ENCODE results near the gene IRF3.
A peak's percentile ranks its signal among the peaks of the same experiment; 100 is the strongest.

IRF3 gene

GRCh38 chr19:49667473-49667872 lies 1.8 kb upstream of the IRF3 start:
- DNase-seq: no peak

- DNase-seq: no peak
These were observed 425 bp upstream of the IRF3 start for GRCh38 chr19:49666120-49666444.

GRCh38 chr19:49665036-49665350 lies 664 bp downstream of the IRF3 start:
- no peak for DNase-seq

DNA sequence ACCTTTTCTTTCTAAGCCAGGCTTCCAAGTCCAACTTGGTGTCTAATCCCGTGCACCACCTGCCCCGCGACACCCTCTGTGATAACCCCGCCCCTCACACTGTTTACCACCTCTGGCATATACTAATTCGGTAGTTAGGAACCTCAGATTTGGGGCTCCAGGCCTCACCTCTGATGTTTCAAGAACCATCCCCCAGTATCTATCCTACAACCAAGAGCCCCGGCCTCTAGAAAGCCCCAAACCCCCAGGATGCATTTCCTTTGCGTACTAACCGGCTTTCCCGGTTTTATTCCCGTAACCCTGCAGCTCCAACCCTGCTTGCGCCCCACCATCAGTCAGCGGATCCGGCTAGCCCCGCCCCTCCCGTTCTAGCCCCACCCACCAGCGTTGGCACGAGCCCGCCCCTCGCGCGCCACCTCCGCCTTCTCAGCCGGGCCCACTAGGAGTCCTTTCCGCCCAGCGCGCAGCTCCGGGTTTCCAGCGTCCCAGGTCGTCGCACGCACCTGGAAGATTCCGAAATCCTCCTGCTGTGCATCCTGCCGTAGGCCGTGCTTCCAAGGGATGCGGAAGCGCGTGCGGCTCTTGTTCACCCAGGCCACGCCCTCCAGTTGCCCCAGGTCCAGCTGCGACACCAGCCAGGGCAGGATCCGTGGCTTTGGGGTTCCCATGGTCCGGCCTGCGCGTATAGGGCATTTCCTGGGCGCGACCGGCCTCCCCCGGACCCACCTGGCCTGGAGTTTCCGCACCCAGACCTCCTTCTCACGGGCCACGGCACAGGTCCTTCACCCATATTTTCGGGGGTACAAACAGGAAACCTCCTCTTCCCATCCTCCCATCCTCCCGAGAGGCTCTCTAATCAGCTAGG lies 1.3 kb downstream of the IRF3 start:
- DNase-seq: peak; percentile 84 to 91

DNA sequence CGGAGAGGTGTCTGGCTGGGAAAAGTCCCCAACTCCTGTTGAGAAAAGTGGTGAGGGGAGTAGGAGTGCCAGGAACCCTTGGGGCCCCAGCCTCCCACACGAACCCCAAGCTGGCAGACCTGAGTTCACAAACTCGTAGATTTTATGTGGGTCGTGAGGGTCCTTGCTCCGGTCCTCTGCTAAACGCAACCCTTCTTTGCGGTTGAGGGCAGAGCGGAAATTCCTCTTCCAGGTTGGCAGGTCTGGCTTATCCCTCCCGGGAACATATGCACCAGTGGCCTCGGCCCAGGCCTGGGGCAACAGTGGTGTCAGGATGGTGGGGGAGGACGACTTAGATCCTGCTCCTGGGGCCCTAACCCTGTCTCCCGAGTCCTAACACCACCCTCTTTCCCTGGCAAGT lies 2.4 kb downstream of the IRF3 start:
- DNase-seq: no peak

GRCh38 chr19:49662011-49662410 lies 3.6 kb downstream of the IRF3 start:
- no peak for DNase-seq

DNA sequence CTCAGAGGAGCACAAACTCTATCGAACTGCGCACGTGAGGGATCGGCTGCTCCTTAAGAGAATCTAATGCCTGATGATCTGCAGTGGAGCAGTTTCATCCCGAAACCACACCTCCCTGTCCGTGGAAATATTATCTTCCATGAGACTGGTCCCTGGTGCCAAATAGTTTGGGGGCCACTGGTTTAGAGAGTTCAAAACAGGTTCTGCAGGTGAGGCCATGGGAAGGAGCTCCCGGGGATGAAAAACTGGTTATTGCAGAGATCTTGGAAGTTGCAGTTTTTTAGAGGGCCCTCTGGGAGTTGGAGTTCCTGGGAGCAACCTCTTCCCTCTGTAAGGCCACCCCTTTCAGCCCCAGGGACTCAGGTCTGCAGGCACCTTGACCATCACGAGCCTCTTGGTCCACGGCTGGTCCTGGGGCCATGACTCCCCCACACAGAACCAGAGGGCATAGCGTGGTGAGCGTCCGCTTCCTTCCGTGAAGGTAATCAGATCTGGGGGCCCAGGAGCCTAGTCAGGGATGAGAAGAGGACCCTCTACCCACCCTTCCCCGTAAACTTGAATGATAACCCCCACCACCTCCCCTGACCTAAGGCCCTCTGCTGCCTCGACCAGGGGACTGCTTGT lies 5.2 kb downstream of the IRF3 start:
- DNase-seq: no peak

DNA sequence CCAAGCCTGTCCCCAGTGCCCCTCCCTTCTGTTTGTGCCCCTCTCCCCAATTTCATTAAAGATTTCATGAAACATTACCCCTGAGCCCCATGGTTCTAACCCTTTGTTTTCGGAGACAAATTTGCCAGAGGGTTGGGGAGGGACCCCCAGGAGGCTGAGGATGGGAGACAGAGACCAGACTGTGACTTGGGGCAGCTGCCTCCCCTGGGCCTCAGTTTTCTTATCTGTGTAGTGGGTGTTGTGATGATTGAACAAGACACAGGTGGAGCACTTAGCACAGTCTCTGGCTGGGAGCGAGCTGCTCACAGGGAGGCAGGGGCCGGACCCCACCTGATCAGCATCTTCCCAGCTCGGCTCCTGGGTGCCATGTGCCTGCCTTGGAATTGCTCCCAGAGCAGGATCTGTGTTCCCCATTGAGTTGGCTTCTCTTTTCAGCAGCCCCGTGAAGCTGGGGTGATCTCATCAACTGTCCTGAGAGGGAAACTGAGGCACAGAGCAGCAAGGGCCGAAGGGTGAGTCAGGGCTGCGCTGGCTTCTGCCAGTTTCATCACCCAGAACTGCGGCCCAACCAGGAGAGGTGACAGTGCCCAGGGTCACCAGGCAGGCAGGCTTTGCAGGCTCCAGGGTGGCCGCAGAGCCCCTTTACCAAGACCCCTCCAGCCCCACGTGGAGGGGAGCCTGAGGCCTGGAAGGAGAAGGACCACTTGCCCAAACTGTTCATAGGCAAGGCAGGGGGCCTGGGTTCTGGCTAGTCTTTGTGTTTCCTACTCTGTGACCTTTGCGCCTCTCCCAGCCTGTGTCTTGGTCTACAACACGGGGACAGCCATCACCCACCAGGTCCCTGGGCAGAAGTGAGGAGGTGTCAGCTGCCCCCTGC lies 6.9 kb downstream of the IRF3 start:
- DNase-seq: no peak

- no peak for DNase-seq
These were observed 7.5 kb downstream of the IRF3 start for GRCh38 chr19:49658139-49658517.

DNA sequence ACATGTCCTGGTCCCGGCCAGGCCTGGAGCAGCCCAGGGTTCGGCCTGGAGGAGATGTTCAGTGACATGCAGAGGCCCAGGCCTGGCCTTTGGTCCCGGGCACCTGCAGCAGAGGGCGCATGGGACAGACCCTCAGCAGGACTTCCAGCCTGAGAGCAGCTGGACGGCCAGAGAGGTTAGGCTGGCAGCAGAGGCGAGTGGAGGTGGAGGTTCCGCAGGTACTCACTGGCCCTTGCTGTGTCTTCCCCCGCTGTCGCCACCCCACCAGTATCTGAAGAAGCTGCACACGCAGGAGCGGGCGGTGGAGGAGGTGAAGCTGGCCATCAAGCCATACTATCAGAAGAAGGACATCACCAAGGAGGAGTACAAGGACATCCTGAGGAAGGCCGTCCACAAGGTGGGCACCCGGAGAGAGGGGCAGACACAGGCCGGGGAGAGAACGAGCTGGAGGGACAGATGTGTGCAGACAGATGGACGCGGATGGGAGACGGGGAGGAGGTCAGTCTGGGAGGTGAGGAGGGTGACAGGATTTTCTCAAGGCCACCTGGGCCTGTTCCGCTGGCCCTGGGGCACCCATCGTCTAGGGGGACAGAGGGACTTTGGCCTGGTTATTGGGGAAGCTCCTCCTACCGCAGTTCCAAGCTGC lies 8.0 kb downstream of the IRF3 start:
- DNase-seq: no peak

- no peak for DNase-seq
These were observed 9.1 kb downstream of the IRF3 start for GRCh38 chr19:49656456-49657109.

GRCh38 chr19:49655570-49656455 lies 9.8 kb downstream of the IRF3 start:
- DNase-seq: no peak

- no peak for DNase-seq
These were observed 11.1 kb downstream of the IRF3 start for GRCh38 chr19:49654581-49654980.

DNA sequence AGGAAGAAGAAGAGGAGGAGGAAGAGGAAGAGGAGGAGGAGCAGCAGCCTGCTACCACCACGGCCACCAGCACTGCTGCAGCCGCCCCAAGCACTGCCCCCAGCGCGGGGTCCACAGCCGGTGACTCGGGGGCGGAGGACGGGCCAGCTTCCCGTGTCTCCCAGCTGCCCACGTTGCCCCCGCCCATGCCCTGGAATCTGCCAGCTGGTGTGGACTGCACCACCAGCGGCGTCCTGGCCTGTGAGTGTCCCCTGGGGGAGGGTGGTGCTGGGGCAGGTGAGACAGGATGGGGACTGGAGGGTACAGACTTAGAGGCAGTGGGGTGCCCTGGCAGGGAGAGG lies 12.2 kb downstream of the IRF3 start:
- DNase-seq: no peak

- no peak for DNase-seq
These were observed 12.8 kb downstream of the IRF3 start for GRCh38 chr19:49652551-49653465.

DNA sequence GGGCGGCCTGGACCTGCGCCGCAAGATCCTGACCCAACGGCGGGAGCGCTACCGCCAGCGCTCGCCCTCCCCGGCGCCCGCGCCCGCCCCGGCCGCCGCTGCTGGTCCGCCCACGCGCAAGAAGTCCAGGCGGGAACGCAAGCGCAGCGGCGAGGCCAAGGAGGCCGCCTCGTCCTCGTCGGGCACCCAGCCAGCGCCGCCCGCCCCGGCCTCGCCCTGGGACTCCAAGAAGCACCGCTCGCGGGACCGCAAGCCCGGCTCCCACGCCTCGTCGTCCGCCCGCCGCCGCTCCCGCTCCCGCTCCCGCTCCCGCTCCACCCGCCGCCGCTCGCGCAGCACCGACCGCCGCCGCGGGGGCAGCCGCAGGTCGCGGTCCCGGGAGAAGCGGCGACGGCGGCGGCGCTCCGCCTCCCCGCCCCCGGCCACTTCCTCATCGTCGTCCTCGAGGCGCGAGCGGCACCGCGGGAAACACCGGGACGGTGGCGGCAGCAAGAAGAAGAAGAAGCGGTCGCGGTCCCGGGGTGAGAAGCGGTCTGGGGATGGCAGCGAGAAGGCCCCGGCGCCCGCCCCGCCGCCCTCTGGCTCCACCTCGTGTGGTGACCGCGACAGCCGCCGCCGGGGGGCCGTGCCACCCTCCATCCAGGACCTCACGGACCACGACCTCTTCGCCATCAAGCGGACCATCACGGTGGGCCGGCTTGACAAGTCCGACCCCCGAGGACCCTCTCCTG lies 13.7 kb downstream of the IRF3 start:
- no peak for DNase-seq

DNA sequence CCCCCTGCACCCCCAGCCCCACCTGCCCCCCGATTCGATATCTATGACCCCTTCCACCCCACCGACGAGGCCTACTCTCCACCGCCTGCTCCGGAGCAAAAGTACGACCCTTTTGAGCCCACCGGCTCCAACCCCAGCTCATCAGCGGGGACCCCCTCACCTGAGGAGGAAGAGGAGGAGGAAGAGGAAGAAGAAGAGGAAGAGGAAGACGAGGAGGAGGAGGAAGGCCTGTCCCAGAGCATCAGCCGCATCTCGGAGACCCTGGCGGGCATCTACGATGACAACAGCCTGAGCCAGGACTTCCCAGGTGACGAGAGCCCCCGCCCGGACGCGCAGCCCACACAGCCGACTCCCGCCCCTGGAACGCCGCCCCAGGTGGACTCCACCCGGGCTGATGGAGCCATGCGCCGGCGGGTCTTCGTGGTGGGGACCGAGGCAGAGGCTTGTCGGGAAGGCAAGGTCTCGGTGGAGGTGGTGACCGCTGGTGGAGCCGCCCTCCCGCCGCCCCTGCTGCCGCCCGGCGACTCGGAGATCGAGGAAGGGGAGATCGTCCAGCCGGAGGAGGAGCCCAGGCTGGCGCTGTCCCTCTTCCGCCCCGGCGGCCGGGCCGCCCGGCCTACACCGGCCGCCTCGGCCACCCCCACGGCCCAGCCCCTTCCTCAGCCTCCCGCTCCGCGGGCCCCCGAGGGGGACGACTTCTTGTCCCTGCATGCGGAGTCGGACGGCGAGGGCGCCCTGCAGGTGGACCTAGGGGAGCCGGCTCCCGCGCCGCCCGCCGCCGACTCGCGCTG lies 14.4 kb downstream of the IRF3 start:
- no peak for DNase-seq

- DNase-seq: no peak
These were observed 19.1 kb downstream of the IRF3 start for GRCh38 chr19:49646586-49646985.

DNA sequence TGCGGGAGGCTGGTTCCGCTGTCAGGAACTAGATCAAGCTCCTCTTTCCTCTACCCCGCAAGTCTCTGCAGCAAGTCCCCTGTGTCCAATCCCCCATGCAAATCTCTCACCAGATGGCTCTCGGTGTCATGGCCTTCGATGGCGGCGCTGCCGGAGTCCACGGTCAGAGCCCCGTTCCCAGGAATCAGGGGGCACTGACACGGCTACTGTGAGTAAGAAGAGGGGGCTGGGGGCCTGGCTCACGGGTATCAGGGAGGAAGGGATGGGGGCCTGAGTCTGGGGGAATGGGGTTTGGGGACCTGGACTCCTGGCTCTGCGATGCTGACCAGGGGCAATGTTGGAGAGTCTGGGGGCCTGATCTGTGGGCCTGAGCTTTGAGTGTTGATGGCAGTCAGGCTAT lies 19.7 kb downstream of the IRF3 start:
- no peak for DNase-seq
